Gastroesophageal sphincter (tissue), 4 donors: ENCODE measurements around the gene CREBBP. TPM values are rescaled to one million over a fixed set of nuclear protein-coding genes. Genes with fewer than 3 reads are reported as not detected.

Experiments used
- ATAC-seq: fragments of 150-250 bp; one replicate; pipeline ENCODE4 v1.9.1; 2016; ENCODE audit warnings: mild to moderate bottlenecking, moderate library complexity
- H3K27ac ChIP-seq, 4 donors: fragments of 200-600 bp; sonication (generic) in 3 of 4; 1 replicate in 3 of 4; 2 replicates in 1 of 4; pipeline ENCODE4 v1.5.1; 2016 to 2019
- H3K27me3 ChIP-seq: fragments of 200-600 bp; sonication (generic); one replicate; pipeline ENCODE4 v1.5.1; 2019
- H3K36me3 ChIP-seq, 2 donors: fragments of 200-600 bp; sonication (generic); one replicate each; pipeline ENCODE4 v1.5.1; 2019; ENCODE audit warnings: control low read depth in 1 of 2
- H3K4me1 ChIP-seq, 3 donors: fragments of 200-600 bp; sonication (generic); 1 replicate in 2 of 3; 2 replicates in 1 of 3; pipeline ENCODE4 v1.5.1; 2016 to 2019; ENCODE audit warnings: control low read depth in 2 of 3
- H3K4me3 ChIP-seq, 2 donors: fragments of 200-600 bp; sonication (generic); one replicate each; pipeline ENCODE4 v1.5.1; 2019; ENCODE audit warnings: mild to moderate bottlenecking in 1 of 2, moderate library complexity in 1 of 2
- H3K9me3 ChIP-seq, 3 donors: fragments of 200-600 bp; sonication (generic); one replicate each; pipeline ENCODE4 v1.5.1; 2017 to 2019; ENCODE audit warnings: control low read depth in 2 of 3
- EP300 ChIP-seq: sonication (generic); formaldehyde crosslinking; IDR thresholded peaks from one replicate; pipeline ENCODE4 v1.6.1; 2017; ENCODE audit warnings: antibody characterized with exemption, mild to moderate bottlenecking
- POLR2A ChIP-seq, 2 donors: fragments of 450-650 bp; IDR thresholded peaks; one replicate each; pipeline ENCODE4 v1.6.1; 2017; ENCODE audit warnings: antibody characterized with exemption in 2 of 2, mild to moderate bottlenecking in 2 of 2, moderate library complexity in 1 of 2
- POLR2AphosphoS5 ChIP-seq: sonication (generic); formaldehyde crosslinking; IDR thresholded peaks from one replicate; pipeline ENCODE4 v1.6.1; 2017; ENCODE audit warnings: antibody characterized with exemption
- WGBS, 2 donors: methylation state at CpG; one replicate each; pipeline ENCODE4 v1.1.5; 2018; ENCODE audit warnings: low coverage in 1 of 2; 5-methylcytosine and 5-hydroxymethylcytosine counted together
- total RNA-seq, 4 donors: library from RNA; depleted of rRNA; stranded (reverse); fragments of >200 nt; gene quantifications; one replicate each; pipeline ENCODE4 v1.1.0, GENCODE V29; 2016
- TF ChIP-seq, protein P1 (sequence below), 4 experiments: fragments of 200-600 bp in 2 of 4; fragments of 450-650 bp in 2 of 4; sonication (generic) in 1 of 4; IDR thresholded peaks; one replicate each; pipeline ENCODE4 v1.5.1; 2017 to 2019; ENCODE audit warnings: antibody characterized with exemption in 4 of 4, mild to moderate bottlenecking in 2 of 4, moderate library complexity in 2 of 4

CREBBP gene
- total RNA-seq, 4 donors from 2014 or later = 45.9 to 115 (median 61.7) TPM

DNA sequence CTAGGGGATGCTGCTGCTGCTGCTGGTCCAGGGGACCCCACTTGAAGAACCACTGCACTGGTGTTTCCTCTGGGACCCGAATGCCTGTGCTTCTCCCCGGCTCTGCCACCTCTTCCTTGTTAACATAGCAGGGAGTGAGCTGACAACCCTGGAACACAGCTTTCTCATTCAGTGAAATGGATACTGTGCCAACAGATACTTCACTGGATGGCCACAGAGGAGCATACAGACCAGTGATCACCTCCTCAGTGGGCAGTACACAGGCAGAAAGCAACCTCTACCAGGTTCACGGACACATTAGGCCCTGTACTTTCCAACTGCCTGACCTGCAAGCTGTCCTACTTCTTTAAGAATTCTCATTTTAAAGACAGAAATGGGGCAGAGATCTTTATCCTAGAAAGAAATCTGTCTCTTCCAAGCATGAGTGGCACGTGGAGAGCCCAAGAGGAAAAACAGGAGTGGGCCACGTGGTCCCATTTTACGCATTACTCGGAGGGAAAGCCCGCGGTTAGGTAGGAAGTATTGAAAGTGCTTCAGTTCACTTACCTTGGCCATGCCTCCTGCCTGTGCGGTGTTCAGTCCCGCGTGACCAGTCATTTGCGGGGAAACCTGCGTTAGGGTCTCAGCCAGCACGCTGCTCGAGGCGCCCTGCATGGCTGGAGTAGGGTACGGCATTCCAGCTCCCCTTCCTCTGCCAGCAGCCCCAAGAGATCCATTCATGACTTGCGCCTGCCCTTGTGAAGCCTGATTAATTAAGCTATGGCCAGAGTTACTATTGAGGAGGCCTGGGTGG, 30.6 kb downstream of the CREBBP start:
- no peaks in the 10 kb centered on the region for H3K27me3 ChIP-seq
- H3K27ac ChIP-seq = peak overlapping the region in 3 of 4 donors; percentile 28 to 52 (median 45)
- TF ChIP-seq EP300 = no peak
- H3K9me3 ChIP-seq = no peaks in the 10 kb centered on the region
- no peak for ATAC-seq
- H3K36me3 ChIP-seq = peaks cover 0 to 22% of the 10 kb centered on the region in 2 donors
- WGBS, 2 donors = 81 to 92% methylated on average over 4 to 5 of the region's 19 CpGs
- H3K4me1 ChIP-seq = peaks cover 0 to 91% (median 23%) of the 10 kb centered on the region in 3 donors
- H3K4me3 ChIP-seq = no peak overlapping the region

DNA sequence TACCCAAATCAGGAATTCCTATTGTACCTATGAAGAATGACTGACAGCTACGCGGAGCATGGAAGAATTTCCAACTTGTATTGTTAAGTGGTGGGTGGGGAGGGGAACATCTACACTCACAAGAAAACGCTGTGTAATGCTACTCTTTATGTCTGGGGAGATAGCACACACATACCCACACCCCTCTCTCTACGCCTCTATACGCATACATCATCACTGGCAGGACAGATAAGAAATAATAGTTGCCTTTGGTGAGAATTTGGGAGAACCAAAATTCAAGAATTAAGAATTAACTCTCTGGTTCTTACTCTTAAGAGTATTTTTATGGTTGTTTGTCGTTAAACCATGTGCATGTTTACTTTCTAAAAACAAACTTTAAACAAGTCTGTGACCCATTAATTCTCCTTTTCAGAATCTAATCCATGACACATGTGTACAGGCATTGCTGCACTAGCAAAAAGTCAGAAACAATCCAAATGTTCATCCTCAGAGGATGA, 33.9 kb downstream of the CREBBP start:
- Histone ChIP-seq H3K9me3 (no peaks in the 10 kb centered on the region), H3K27ac (no peak overlapping the region), H3K27me3 (no peaks in the 10 kb centered on the region), H3K36me3 (peaks cover 0 to 22% of the 10 kb centered on the region in 2 donors), H3K4me1 (peaks cover 7 to 90% (median 22%) of the 10 kb centered on the region in 3 donors), H3K4me3 (no peak overlapping the region)
- TF ChIP-seq POLR2AphosphoS5 (no peak), POLR2A (IDR thresholded peaks at IDR 0.05) (no peak), EP300 (no peak)
- TF ChIP-seq, protein P1, sequence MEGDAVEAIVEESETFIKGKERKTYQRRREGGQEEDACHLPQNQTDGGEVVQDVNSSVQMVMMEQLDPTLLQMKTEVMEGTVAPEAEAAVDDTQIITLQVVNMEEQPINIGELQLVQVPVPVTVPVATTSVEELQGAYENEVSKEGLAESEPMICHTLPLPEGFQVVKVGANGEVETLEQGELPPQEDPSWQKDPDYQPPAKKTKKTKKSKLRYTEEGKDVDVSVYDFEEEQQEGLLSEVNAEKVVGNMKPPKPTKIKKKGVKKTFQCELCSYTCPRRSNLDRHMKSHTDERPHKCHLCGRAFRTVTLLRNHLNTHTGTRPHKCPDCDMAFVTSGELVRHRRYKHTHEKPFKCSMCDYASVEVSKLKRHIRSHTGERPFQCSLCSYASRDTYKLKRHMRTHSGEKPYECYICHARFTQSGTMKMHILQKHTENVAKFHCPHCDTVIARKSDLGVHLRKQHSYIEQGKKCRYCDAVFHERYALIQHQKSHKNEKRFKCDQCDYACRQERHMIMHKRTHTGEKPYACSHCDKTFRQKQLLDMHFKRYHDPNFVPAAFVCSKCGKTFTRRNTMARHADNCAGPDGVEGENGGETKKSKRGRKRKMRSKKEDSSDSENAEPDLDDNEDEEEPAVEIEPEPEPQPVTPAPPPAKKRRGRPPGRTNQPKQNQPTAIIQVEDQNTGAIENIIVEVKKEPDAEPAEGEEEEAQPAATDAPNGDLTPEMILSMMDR (IDR thresholded peaks at IDR 0.05) = no peak
- 80 to 84% methylated on average over 5 to 6 of the region's 6 CpGs for WGBS, 2 donors
- ATAC-seq = no peak

DNA sequence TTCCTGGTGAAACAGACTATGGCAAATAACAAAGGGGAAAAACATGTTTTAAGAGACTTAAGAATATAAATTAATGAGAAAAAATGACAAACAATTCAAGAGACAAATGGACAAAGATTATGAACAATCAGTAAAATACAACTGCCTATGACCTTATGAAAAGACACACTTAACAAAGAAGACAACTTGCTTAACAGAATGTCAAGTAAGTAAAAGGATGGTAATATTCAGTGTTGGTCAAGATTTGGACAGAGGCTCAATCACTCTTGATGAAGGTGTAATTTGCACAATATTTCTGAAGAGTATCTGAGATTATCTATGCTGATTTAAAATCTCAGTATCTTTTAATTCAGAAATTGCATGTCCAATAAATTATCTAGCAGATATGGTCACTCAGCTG, 34.4 kb downstream of the CREBBP start:
- ATAC-seq = no peak
- H3K27ac ChIP-seq = no peak overlapping the region
- no peaks in the 10 kb centered on the region for H3K9me3 ChIP-seq
- TF ChIP-seq, protein P1 (IDR thresholded peaks at IDR 0.05) = no peak
- TF ChIP-seq POLR2A (IDR thresholded peaks at IDR 0.05) (no peak), EP300 (no peak), POLR2AphosphoS5 (no peak)
- no peaks in the 10 kb centered on the region for H3K27me3 ChIP-seq
- H3K4me1 ChIP-seq = peaks cover 7 to 92% (median 25%) of the 10 kb centered on the region in 3 donors
- peaks cover 0 to 22% of the 10 kb centered on the region in 2 donors for H3K36me3 ChIP-seq
- H3K4me3 ChIP-seq = no peak overlapping the region

DNA sequence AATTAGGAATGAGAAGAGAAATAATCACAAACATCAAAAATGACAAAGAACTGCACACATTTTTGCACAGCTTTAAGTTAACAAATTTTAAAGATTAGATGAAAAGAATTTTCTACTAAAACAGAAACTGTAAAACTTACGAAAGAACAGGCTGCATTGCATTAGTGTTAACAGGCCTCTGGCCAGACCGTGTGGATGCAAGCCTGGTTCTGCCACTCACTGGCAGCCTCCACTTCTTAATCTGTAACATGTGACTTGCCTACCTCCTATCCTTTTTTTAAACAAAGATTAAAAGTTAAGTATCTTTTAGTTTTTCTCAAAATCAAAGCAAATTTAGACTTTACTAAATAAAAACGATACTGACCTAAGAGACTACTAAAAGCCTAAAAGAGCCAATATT, 37.5 kb downstream of the CREBBP start:
- 31 to 33% methylated on average over 3 of the region's 3 CpGs for WGBS, 2 donors
- no peaks in the 10 kb centered on the region for H3K9me3 ChIP-seq
- H3K4me3 ChIP-seq = no peak overlapping the region
- H3K27ac ChIP-seq = peak overlapping the region in 1 of 4 donors; percentile 13
- no peak for TF ChIP-seq EP300
- TF ChIP-seq POLR2A (IDR thresholded peaks at IDR 0.05) = no peak
- TF ChIP-seq POLR2AphosphoS5 = no peak
- TF ChIP-seq, protein P1 (IDR thresholded peaks at IDR 0.05) = no peak
- peak; percentile 53 for ATAC-seq
- peaks cover 7 to 92% (median 23%) of the 10 kb centered on the region in 3 donors for H3K4me1 ChIP-seq
- peaks cover 0 to 3% of the 10 kb centered on the region in 2 donors for H3K36me3 ChIP-seq
- no peaks in the 10 kb centered on the region for H3K27me3 ChIP-seq

DNA sequence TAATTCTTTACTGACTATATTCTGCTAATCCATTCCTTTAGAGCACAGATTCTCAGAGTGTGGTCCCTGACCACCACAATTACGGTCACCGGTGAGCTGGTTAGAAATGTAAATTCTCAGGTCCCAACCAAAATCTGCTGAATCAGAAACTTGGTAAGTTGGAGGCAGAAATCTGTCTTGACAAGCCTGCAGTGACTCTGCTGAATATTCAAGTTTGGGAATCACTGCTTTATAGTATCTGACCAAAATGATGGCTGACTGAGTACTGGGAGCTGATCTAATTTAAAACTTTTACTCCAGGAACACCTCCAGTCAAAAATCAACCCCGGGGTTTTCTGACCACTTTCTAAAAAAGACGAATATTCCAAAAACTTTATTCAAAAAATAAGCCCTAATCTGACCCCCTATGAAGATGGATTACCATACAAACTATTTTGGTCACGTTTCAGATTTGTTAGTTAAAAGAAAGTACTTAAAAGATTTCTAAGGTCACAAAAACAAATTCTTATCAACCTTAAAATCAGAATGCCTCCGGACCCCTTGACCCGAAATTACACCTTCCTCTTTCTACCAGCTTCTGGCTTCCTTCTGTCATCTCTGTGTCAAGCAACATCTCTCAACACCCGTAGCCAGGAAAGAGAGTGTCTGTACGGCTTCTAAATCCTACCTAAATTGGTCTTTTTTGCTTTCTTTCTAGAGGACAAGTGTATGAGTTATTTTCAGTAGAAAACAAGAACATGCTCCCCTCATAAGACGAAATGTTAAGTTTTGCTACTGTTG, 38.6 kb downstream of the CREBBP start:
- 56 to 64% methylated on average over 9 to 10 of the region's 10 CpGs for WGBS, 2 donors
- no peak for ATAC-seq
- Histone ChIP-seq H3K4me1 (peaks cover 7 to 92% (median 22%) of the 10 kb centered on the region in 3 donors), H3K36me3 (no peaks in the 10 kb centered on the region), H3K4me3 (no peak overlapping the region), H3K9me3 (no peaks in the 10 kb centered on the region), H3K27me3 (no peaks in the 10 kb centered on the region), H3K27ac (no peak overlapping the region)
- TF ChIP-seq POLR2AphosphoS5 (no peak), POLR2A (IDR thresholded peaks at IDR 0.05) (no peak), EP300 (no peak)
- TF ChIP-seq, protein P1 (IDR thresholded peaks at IDR 0.05) = no peak
